IMR-90 (cell line): ENCODE measurements around the gene SPON1. TPM values are rescaled to one million over a fixed set of nuclear protein-coding genes. Genes with fewer than 3 reads are reported as not detected.

Experiments
- ATAC-seq: fragments of 200-7000 bp; cut with Tn5 transposase; 2 replicates; pipeline ENCODE4 v1.9.1; 2020; ENCODE audit warnings: low read depth, mild to moderate bottlenecking, moderate library complexity
- BruUV-seq: library from RNA; stranded (reverse); fragments of 400-500 nt; replicated peaks from 2 replicates; lab custom pipeline; 2021; lab: Mats Ljungman, UMichigan
- CTCF ChIA-PET: fragments of 300-600 bp; formaldehyde crosslinking; extraction: SDS; loops from one replicate; lab custom pipeline; 2021; ENCODE audit warnings: antibody characterized with exemption; lab: Yijun Ruan, JAX
- POLR2A ChIA-PET: fragments of 300-600 bp; sonication (Branson Sonifier 250); formaldehyde crosslinking; loops from one replicate; lab custom pipeline; 2022; ENCODE audit warnings: antibody characterized with exemption; ENCODE audit not compliant: unreplicated experiment; lab: Charles Lee
- DNase-seq: peaks from one replicate; pipeline ENCODE4 v3.0.0; 2013
- H2AFZ ChIP-seq: replicated peaks from 2 replicates; pipeline ENCODE3; 2013; ENCODE audit warnings: low read length, mild to moderate bottlenecking; ENCODE audit not compliant: poor library complexity
- H2AK5ac ChIP-seq: 2 replicates; pipeline ENCODE4 v1.6.1; 2013; ENCODE audit warnings: low read depth, low read length, inconsistent platforms
- H2AK9ac ChIP-seq: replicated peaks from 2 replicates; pipeline ENCODE3; 2013; ENCODE audit warnings: mild to moderate bottlenecking, low read depth, low read length, moderate library complexity; ENCODE audit not compliant: poor library complexity
- H2BK120ac ChIP-seq: 2 replicates; pipeline ENCODE4 v1.6.1; 2013; ENCODE audit warnings: low read depth, low read length, inconsistent platforms
- H2BK15ac ChIP-seq: 3 replicates; pipeline ENCODE4 v1.6.1; 2013; ENCODE audit warnings: low read depth, low read length, inconsistent platforms
- H2BK20ac ChIP-seq: 2 replicates; pipeline ENCODE4 v1.6.1; 2013; ENCODE audit warnings: low read depth, mild to moderate bottlenecking, inconsistent platforms, low read length, moderate library complexity
- H2BK5ac ChIP-seq: 2 replicates; pipeline ENCODE4 v1.6.1; 2013; ENCODE audit warnings: mild to moderate bottlenecking, low read depth, low read length, inconsistent platforms; ENCODE audit not compliant: poor library complexity, severe bottlenecking
- H3K14ac ChIP-seq: replicated peaks from 2 replicates; pipeline ENCODE4 v1.6.1; 2013; ENCODE audit warnings: low read depth, low read length, inconsistent platforms
- H3K18ac ChIP-seq: 2 replicates; pipeline ENCODE4 v1.6.1; 2013; ENCODE audit warnings: low read depth, low read length, control low read depth
- H3K23ac ChIP-seq: 2 replicates; pipeline ENCODE4 v1.6.1; 2013; ENCODE audit warnings: low read depth, low read length, inconsistent platforms
- H3K27ac ChIP-seq: 2 replicates; pipeline ENCODE4 v1.5.1; 2013; ENCODE audit warnings: mild to moderate bottlenecking, control low read depth, low read length; ENCODE audit not compliant: insufficient read depth
- H3K27me3 ChIP-seq: 2 replicates; pipeline ENCODE4 v1.6.1; 2013; ENCODE audit warnings: low read length; ENCODE audit not compliant: control insufficient read depth, insufficient read depth
- H3K36me3 ChIP-seq: 2 replicates; pipeline ENCODE4 v1.6.1; 2013; ENCODE audit warnings: low read length, mixed read lengths; ENCODE audit not compliant: control insufficient read depth, insufficient read depth
- H3K4ac ChIP-seq: 2 replicates; pipeline ENCODE4 v1.6.1; 2013; ENCODE audit warnings: low read depth, low read length, inconsistent platforms
- H3K4me1 ChIP-seq: 2 replicates; pipeline ENCODE4 v1.6.1; 2013; ENCODE audit warnings: low read length, mixed read lengths; ENCODE audit not compliant: control insufficient read depth, insufficient read depth
- H3K4me2 ChIP-seq: 2 replicates; pipeline ENCODE4 v1.6.1; 2013; ENCODE audit warnings: low read depth, mild to moderate bottlenecking, control low read depth, low read length, moderate library complexity
- H3K4me3 ChIP-seq: 2 replicates; pipeline ENCODE4 v1.5.1; 2013; ENCODE audit warnings: low read depth, mild to moderate bottlenecking, control low read depth, low read length, moderate library complexity; ENCODE audit not compliant: insufficient read depth
- H3K56ac ChIP-seq: 2 replicates; pipeline ENCODE4 v1.6.1; 2013; ENCODE audit warnings: low read length, inconsistent platforms; ENCODE audit not compliant: insufficient read depth; ENCODE audit errors: extremely low read depth
- H3K79me1 ChIP-seq, 2 experiments: 2 replicates each; pipeline ENCODE4 v1.6.1; 2013; ENCODE audit warnings: low read length in 2 of 2, inconsistent platforms in 1 of 2, low read depth in 1 of 2
- H3K9ac ChIP-seq: 2 replicates; pipeline ENCODE4 v1.6.1; 2013; ENCODE audit warnings: low read depth, low read length, control low read depth
- H3K9me1 ChIP-seq: 2 replicates; pipeline ENCODE4 v1.6.1; 2013; ENCODE audit warnings: low read length, inconsistent platforms; ENCODE audit not compliant: insufficient read depth
- H3K9me3 ChIP-seq: 2 replicates; pipeline ENCODE4 v1.6.1; 2013; ENCODE audit warnings: low read length; ENCODE audit not compliant: control insufficient read depth, insufficient read depth
- H4K20me1 ChIP-seq: 2 replicates; pipeline ENCODE4 v1.6.1; 2013; ENCODE audit warnings: low read length, inconsistent platforms; ENCODE audit not compliant: insufficient read depth
- H4K5ac ChIP-seq: 2 replicates; pipeline ENCODE4 v1.6.1; 2013; ENCODE audit warnings: mild to moderate bottlenecking, low read depth, low read length, control low read depth
- H4K8ac ChIP-seq, 2 experiments: 2 replicates each; pipeline ENCODE4 v1.6.1; 2013; ENCODE audit warnings: low read depth in 2 of 2, low read length in 2 of 2, control low read depth in 1 of 2, inconsistent platforms in 1 of 2
- H4K91ac ChIP-seq: 2 replicates; pipeline ENCODE4 v1.6.1; 2013; ENCODE audit warnings: low read depth, low read length, inconsistent platforms; ENCODE audit not compliant: insufficient read depth
- BHLHE40 ChIP-seq: fragments of 150-350 bp; IDR thresholded peaks from 2 replicates; pipeline ENCODE4 v1.6.1; 2016; ENCODE audit warnings: mild to moderate bottlenecking, low read depth, low read length
- CEBPB ChIP-seq: IDR thresholded peaks from 2 replicates; pipeline ENCODE4 v1.6.1; 2012; ENCODE audit warnings: low read depth, low read length, improper control_type of control experiment
- CHD1 ChIP-seq: IDR thresholded peaks from 2 replicates; pipeline ENCODE4 v1.6.1; 2012; ENCODE audit warnings: low read depth, low read length, improper control_type of control experiment
- ELK1 ChIP-seq: fragments of 150-350 bp; IDR thresholded peaks from 2 replicates; pipeline ENCODE4 v1.6.1; 2016; ENCODE audit warnings: low read depth, mild to moderate bottlenecking, low read length, moderate library complexity, borderline replicate concordance
- FOS ChIP-seq: fragments of 150-350 bp; IDR thresholded peaks from 2 replicates; pipeline ENCODE4 v1.6.1; 2016; ENCODE audit warnings: low read depth, low read length
- MAFK ChIP-seq: IDR thresholded peaks from 2 replicates; pipeline ENCODE4 v1.6.1; 2012; ENCODE audit warnings: low read depth, low read length, improper control_type of control experiment
- MAZ ChIP-seq: IDR thresholded peaks from 2 replicates; pipeline ENCODE4 v1.6.1; 2012; ENCODE audit warnings: low read depth, mild to moderate bottlenecking, low read length, improper control_type of control experiment, moderate library complexity, borderline replicate concordance
- MXI1 ChIP-seq: IDR thresholded peaks from 2 replicates; pipeline ENCODE4 v1.6.1; 2012; ENCODE audit warnings: low read depth, mild to moderate bottlenecking, low read length, moderate library complexity, borderline replicate concordance
- NFE2L2 ChIP-seq: fragments of 150-350 bp; IDR thresholded peaks from 2 replicates; pipeline ENCODE4 v1.6.1; 2016; ENCODE audit warnings: low read depth, mild to moderate bottlenecking, low read length
- POLR2A ChIP-seq: IDR thresholded peaks from 2 replicates; pipeline ENCODE4 v1.6.1; 2012; ENCODE audit warnings: mild to moderate bottlenecking, low read depth, low read length
- RAD21 ChIP-seq: IDR thresholded peaks from 2 replicates; pipeline ENCODE4 v1.6.1; 2012; ENCODE audit warnings: low read length, improper control_type of control experiment
- RCOR1 ChIP-seq: IDR thresholded peaks from 2 replicates; pipeline ENCODE4 v1.6.1; 2012; ENCODE audit warnings: mild to moderate bottlenecking, low read length, improper control_type of control experiment; ENCODE audit not compliant: insufficient replicate concordance
- RFX5 ChIP-seq: IDR thresholded peaks from 2 replicates; pipeline ENCODE4 v1.8.0; 2012; ENCODE audit warnings: low read depth, mild to moderate bottlenecking, low read length, moderate library complexity
- SMC3 ChIP-seq: fragments of 150-350 bp; IDR thresholded peaks from 2 replicates; pipeline ENCODE4 v1.6.1; 2016; ENCODE audit warnings: low read depth, mild to moderate bottlenecking, antibody characterized with exemption, low read length, moderate library complexity
- USF2 ChIP-seq: fragments of 150-350 bp; IDR thresholded peaks from 2 replicates; pipeline ENCODE4 v1.6.1; 2017; ENCODE audit warnings: mild to moderate bottlenecking, antibody characterized with exemption, low read length, low read depth
- WGBS, 2 experiments: methylation state at CpG; one replicate each; pipeline versions ENCODE4 v1.1.5 to v1.1.7; 2013; ENCODE audit warnings: missing lambda C conversion rate in 2 of 2; ENCODE audit not compliant: insufficient read length in 1 of 2; ENCODE audit errors: extremely low coverage in 2 of 2; 5-methylcytosine and 5-hydroxymethylcytosine counted together
- dilution Hi-C: fragments of 300-500 bp; cut with HindIII; formaldehyde crosslinking; loops from one replicate; pipeline ENCODE4 v1.14.3; 2018; ENCODE audit warnings: low sequenced_read_pairs; ENCODE audit not compliant: unreplicated experiment
- in situ Hi-C: fragments of 300-500 bp; cut with MboI; formaldehyde crosslinking; loops from 3 replicates; pipeline ENCODE4 v1.14.3; 2019; ENCODE audit warnings: low sequenced_read_pairs, inconsistent platforms, mixed read lengths
- intact Hi-C: fragments of 100-400 bp; cut with micrococcal nuclease; formaldehyde crosslinking; loops from 2 replicates; pipeline ENCODE4 v1.10.0; 2022
- polyA plus RNA-seq, 3 experiments: library from polyadenylated mRNA; depleted of rRNA; stranded (reverse); fragments of >200 nt; gene quantifications; 2 replicates each; pipeline ENCODE4 v1.2.3, GENCODE V29; 2012; ENCODE audit warnings: low replicate concordance in 1 of 3
- total RNA-seq: library from RNA; depleted of rRNA; stranded (reverse); fragments of >200 nt; gene quantifications from 2 replicates; pipeline ENCODE4 v1.2.3, GENCODE V29; 2012

Gene SPON1
- total and polyA plus RNA-seq, 2 of the 4 experiments (the other 2 are of a cell fraction) = 0.62 to 0.72 TPM

GRCh38 chr11:14054116-14055107 lies 91.9 kb downstream of the SPON1 start (continued):
- TF ChIP-seq RCOR1 = no peak

- dilution Hi-C loops = no loop called here
- H3K4me1 ChIP-seq = no peaks in the 10 kb centered on the region
- ATAC-seq = no peak
- no peak overlapping the region for H3K56ac ChIP-seq
- DNase-seq = no peak
- no peak overlapping the region for H3K9ac ChIP-seq
- H4K5ac ChIP-seq = no peak overlapping the region
- no peak overlapping the region for H4K8ac ChIP-seq
- H3K27me3 ChIP-seq = peaks cover 4% of the 10 kb centered on the region; the same call in 1 of the 2 replicates
- no TSS peak for BruUV-seq
- in situ Hi-C loops = no loop called here
- no peak overlapping the region for H2AK5ac ChIP-seq
- H3K27ac ChIP-seq = no peak overlapping the region
- no peak overlapping the region for H3K4ac ChIP-seq
- no peak overlapping the region; the same call in 1 of the 2 replicates for H3K23ac ChIP-seq
- intact Hi-C loops = no loop called here
- no peaks in the 10 kb centered on the region for H3K36me3 ChIP-seq
- H2BK120ac ChIP-seq = no peak overlapping the region
- H3K14ac ChIP-seq = no peak overlapping the region
- H3K9me1 ChIP-seq = no peaks in the 10 kb centered on the region
- no peaks in the 10 kb centered on the region for H3K79me1 ChIP-seq
- H3K4me3 ChIP-seq = no peak overlapping the region
- H3K9me3 ChIP-seq = no peaks in the 10 kb centered on the region
- no CpG with 5 or more reads among the region's 1 CpG for WGBS, 2 experiments
- POLR2A ChIA-PET = no interaction called here
- no peak overlapping the region for H2BK5ac ChIP-seq
- no peak overlapping the region for H2BK15ac ChIP-seq
- H2AK9ac ChIP-seq = no peak overlapping the region
- no peak overlapping the region for H3K4me2 ChIP-seq
- H4K91ac ChIP-seq = no peak overlapping the region
- CTCF ChIA-PET = no interaction called here
- H2AFZ ChIP-seq = no peak overlapping the region
- no peak overlapping the region for H3K18ac ChIP-seq
- no peaks in the 10 kb centered on the region for H4K20me1 ChIP-seq
- no peak overlapping the region for H2BK20ac ChIP-seq
- TF ChIP-seq SMC3 = no peak
- TF ChIP-seq NFE2L2 = no peak
- TF ChIP-seq RCOR1 = no peak
- no peak for TF ChIP-seq FOS
- TF ChIP-seq CEBPB = no peak
- TF ChIP-seq MXI1 = no peak
- no peak for TF ChIP-seq ELK1
- no peak for TF ChIP-seq USF2
- no peak for TF ChIP-seq MAFK
- no peak for TF ChIP-seq RFX5
- no peak for TF ChIP-seq POLR2A
- no peak for TF ChIP-seq MAZ
- no peak for TF ChIP-seq CHD1
- no peak for TF ChIP-seq BHLHE40
- TF ChIP-seq RAD21 = no peak
These were observed 93.4 kb downstream of the SPON1 start for GRCh38 chr11:14055936-14056335.
